ENCODE data around the gene DNLZ. TPM values are rescaled to one million over a fixed set of nuclear protein-coding genes. Genes with fewer than 3 reads are reported as not detected.

DNLZ gene
- total RNA-seq, 1 donor from 2014 or later = 11.8 TPM

- Mint-ChIP-seq H3K9me3 (peaks cover 12% of the 10 kb centered on the region), H3K4me3 (no peak overlapping the region), H3K36me3 (no peaks in the 10 kb centered on the region), H3K27me3 (ENCODE audit: low read depth) (no peaks in the 10 kb centered on the region), H3K4me1 (no peaks in the 10 kb centered on the region), H3K27ac (no peak overlapping the region)
- DNase-seq (ENCODE audit: low spot score in 2 of 2, unreplicated experiment in 2 of 2) = no peak
- no peak for TF ChIP-seq CTCF (IDR thresholded peaks at IDR 0.05; ENCODE audit: unreplicated experiment)
These were observed 53.1 kb downstream of the DNLZ start for GRCh38 chr9:136310273-136311030.

- no peaks in the 10 kb centered on the region for H3K36me3 Mint-ChIP-seq
- H3K27me3 Mint-ChIP-seq (ENCODE audit: low read depth) = no peaks in the 10 kb centered on the region
- DNase-seq (ENCODE audit: low spot score in 2 of 2, unreplicated experiment in 2 of 2) = no peak
- peaks cover 5% of the 10 kb centered on the region for H3K9me3 Mint-ChIP-seq
- H3K27ac Mint-ChIP-seq = no peak overlapping the region
- no peak for TF ChIP-seq CTCF (IDR thresholded peaks at IDR 0.05; ENCODE audit: unreplicated experiment)
- H3K4me1 Mint-ChIP-seq = no peaks in the 10 kb centered on the region
- no peak overlapping the region for H3K4me3 Mint-ChIP-seq
These were observed 53.7 kb downstream of the DNLZ start for GRCh38 chr9:136309806-136310220.

Other genes with a start within 250 kb of the DNLZ start
- 34.2 to 35.3 TPM (median 34.5 TPM) in 3 replicates for gene TMEM250, start 244.9 kb downstream of the DNLZ start, total RNA-seq
- not detected in 3 replicates for gene LHX3, start 158.6 kb downstream of the DNLZ start, total RNA-seq
- gene QSOX2, start 117.9 kb downstream of the DNLZ start, total RNA-seq = 16.8 to 17.0 TPM (median 17.0 TPM) in 3 replicates
- gene CCDC187, start 59.6 kb downstream of the DNLZ start, total RNA-seq = 0.42 to 0.54 TPM (median 0.47 TPM) in 3 replicates
- 98.6 to 103 TPM (median 102 TPM) in 3 replicates for gene GPSM1, start 36.2 kb downstream of the DNLZ start, total RNA-seq
- gene CARD9, start 9.9 kb upstream of the DNLZ start, total RNA-seq = 3.6 to 4.9 TPM (median 4.0 TPM) in 3 replicates
- gene SNAPC4, start 36.4 kb upstream of the DNLZ start, total RNA-seq = 18.2 to 19.3 TPM (median 18.2 TPM) in 3 replicates
- gene ENTR1, start 46.9 kb upstream of the DNLZ start, total RNA-seq = 67.3 to 72.1 TPM (median 71.9 TPM) in 3 replicates
- gene PMPCA, start 46.9 kb upstream of the DNLZ start, total RNA-seq = 72.2 to 74.6 TPM (median 72.7 TPM) in 3 replicates
- gene INPP5E, start 76.1 kb upstream of the DNLZ start, total RNA-seq = 22.1 to 24.6 TPM (median 23.3 TPM) in 3 replicates
- 89.9 to 92.2 TPM (median 90.2 TPM) in 3 replicates for gene SEC16A, start 119.3 kb upstream of the DNLZ start, total RNA-seq
- 104 to 107 TPM (median 104 TPM) in 3 replicates for gene NOTCH1, start 182.3 kb upstream of the DNLZ start, total RNA-seq